HEK293T (cell line): ENCODE measurements around the gene SYNPR.

Experiments used
- BHLHE40 ChIP-seq: fragments of 450-650 bp; IDR thresholded peaks from 2 replicates; pipeline ENCODE4 v1.6.1; 2016; ENCODE audit warnings: mild to moderate bottlenecking, moderate library complexity, borderline replicate concordance
- FOXM1 ChIP-seq: fragments of 450-650 bp; IDR thresholded peaks from 2 replicates; pipeline ENCODE4 v1.6.1; 2017; ENCODE audit warnings: mild to moderate bottlenecking, borderline replicate concordance
- PKNOX1 ChIP-seq: fragments of 450-650 bp; IDR thresholded peaks from 2 replicates; pipeline ENCODE4 v1.6.1; 2016
- SP1 ChIP-seq: fragments of 450-650 bp; IDR thresholded peaks from 2 replicates; pipeline ENCODE4 v1.6.1; 2017

- TF ChIP-seq SP1 (no peak), BHLHE40 (no peak), FOXM1 (no peak), PKNOX1 (no peak)
Observed at GRCh38 chr3:63437858-63438257, 159.8 kb downstream of the SYNPR start.
